ENCODE results near the gene CHADL. TPM values are rescaled to one million over a fixed set of nuclear protein-coding genes. Genes with fewer than 3 reads are reported as not detected.

Gene CHADL
- total and polyA plus RNA-seq, 2 of the 8 experiments (the other 6 are each of a cell fraction or from before 2014, with no cell fraction given): 0.78 to 1.4 TPM

DNA sequence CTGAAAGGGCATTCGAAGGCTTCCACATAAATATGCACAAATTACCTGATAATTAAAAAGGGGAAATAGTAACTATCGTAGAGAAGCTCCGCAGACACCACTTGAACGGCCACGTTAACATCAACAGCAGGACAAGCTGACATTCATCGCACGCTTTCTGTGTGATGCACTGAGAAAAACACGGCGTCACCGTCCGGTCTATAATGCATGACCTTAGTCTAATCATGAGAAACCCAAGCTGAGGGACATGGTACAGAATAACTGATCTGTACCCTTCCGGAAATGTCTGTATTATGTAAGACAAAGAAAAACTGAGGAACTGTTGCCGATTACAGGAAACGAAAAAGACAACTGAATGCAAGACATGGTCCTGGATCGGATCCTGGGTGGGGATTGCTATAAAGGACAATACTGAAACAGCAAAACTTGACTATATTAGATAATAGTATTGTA, 45.9 kb upstream of the CHADL start (continued):
- no peak for TF ChIP-seq CBX5 (IDR thresholded peaks at IDR 0.05; ENCODE audit: low read depth, low read length)
- TF ChIP-seq, protein P1, sequence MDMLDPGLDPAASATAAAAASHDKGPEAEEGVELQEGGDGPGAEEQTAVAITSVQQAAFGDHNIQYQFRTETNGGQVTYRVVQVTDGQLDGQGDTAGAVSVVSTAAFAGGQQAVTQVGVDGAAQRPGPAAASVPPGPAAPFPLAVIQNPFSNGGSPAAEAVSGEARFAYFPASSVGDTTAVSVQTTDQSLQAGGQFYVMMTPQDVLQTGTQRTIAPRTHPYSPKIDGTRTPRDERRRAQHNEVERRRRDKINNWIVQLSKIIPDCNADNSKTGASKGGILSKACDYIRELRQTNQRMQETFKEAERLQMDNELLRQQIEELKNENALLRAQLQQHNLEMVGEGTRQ (IDR thresholded peaks at IDR 0.05; ENCODE audit: low read length): no peak
